Measurements from ENCODE around the gene NDUFB4.

The NDUFB4 gene

GRCh38 chr3:120596116-120596852 lies at the start of gene NDUFB4:
NDUFB4 (plus strand) TSS chr3:120596336; CDS start chr3:120596360, 24 bp downstream.
- peak within 1 kb of the TSS; percentile 80 for H3K27ac ChIP-seq
- DNase-seq (ENCODE audit: low spot score): peak; percentile 98
- POLR2A ChIA-PET (ENCODE audit: low non-redundant PET): interaction anchor here (0.6 to 1.0 kb wide), 2 partner anchors 38 to 197 kb away, joined by 3 to 5 read pairs; no protein-coding TSS in a partner anchor
- CTCF ChIA-PET: interaction anchor here (1.1 to 1.2 kb wide), 2 partner anchors 35 to 37 kb away, joined by 3 to 4 read pairs; no protein-coding TSS in a partner anchor
- TF ChIP-seq, protein P1, sequence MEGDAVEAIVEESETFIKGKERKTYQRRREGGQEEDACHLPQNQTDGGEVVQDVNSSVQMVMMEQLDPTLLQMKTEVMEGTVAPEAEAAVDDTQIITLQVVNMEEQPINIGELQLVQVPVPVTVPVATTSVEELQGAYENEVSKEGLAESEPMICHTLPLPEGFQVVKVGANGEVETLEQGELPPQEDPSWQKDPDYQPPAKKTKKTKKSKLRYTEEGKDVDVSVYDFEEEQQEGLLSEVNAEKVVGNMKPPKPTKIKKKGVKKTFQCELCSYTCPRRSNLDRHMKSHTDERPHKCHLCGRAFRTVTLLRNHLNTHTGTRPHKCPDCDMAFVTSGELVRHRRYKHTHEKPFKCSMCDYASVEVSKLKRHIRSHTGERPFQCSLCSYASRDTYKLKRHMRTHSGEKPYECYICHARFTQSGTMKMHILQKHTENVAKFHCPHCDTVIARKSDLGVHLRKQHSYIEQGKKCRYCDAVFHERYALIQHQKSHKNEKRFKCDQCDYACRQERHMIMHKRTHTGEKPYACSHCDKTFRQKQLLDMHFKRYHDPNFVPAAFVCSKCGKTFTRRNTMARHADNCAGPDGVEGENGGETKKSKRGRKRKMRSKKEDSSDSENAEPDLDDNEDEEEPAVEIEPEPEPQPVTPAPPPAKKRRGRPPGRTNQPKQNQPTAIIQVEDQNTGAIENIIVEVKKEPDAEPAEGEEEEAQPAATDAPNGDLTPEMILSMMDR (conservative IDR thresholded peaks at IDR 0.05; ENCODE audit: low read depth): no peak

GRCh38 chr3:120550546-120550945 lies 45.6 kb upstream of the NDUFB4 start:
- CTCF ChIA-PET: interaction anchor here (0.9 to 1.0 kb wide), 2 partner anchors 8 to 131 kb away, joined by 3 read pairs; no protein-coding TSS in a partner anchor
- TF ChIP-seq, protein P1 (conservative IDR thresholded peaks at IDR 0.05; ENCODE audit: low read depth): no peak
- no peak overlapping the region for H3K27ac ChIP-seq
- POLR2A ChIA-PET (ENCODE audit: low non-redundant PET): no interaction called here
- no peak for DNase-seq (ENCODE audit: low spot score)

DNA sequence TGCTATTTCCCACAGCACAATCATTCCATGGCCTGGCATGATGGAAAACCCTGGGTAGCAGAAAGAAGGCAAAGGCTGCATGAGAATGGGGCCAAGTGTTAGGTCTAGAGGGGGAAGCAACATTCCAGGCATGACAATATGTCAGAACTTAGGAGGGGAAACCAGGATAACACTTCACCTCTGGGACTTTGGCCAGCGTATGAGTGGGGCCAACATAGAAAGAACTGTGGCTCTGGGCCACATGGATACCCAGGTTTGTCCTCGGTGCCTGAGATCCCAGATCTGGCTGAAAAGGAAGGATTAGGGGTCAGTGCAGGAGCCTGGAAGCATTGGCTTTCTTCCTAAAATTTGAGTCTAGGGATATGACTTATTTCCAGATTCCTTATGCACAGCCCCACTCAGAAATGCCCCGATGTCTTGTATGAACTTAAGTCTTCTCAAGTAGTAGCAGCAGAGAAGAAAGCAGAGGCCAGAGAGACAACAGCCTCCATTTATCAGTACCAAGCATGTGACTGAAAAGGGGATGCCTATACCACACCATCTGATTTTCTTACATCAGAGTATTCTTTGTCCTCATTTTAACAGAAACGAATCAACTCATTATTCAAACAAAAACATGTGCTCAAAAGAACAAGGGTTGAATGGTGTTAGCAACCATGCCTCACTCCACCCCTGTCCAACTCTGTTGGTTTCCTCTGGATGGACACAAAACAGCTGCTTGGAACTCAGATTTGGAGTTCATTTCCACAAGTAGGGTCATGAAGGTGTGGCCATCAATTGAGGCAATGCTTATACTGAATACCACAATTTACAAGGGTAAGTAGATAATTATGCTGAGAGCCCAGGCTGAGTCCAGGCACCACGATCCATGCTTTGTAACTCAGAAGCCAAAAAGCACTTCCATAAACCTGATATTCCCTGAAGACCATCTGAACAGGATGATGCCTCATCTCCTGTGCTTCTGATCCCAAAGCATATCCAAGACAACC lies 43.7 kb upstream of the NDUFB4 start:
- ChIA-PET CTCF (interaction anchor here (0.5 kb wide), 1 partner anchor 531 kb away, joined by 7 read pairs; no protein-coding TSS in a partner anchor), POLR2A (ENCODE audit: low non-redundant PET) (no interaction called here)
- TF ChIP-seq, protein P1 (conservative IDR thresholded peaks at IDR 0.05; ENCODE audit: low read depth): no peak
- H3K27ac ChIP-seq: no peak overlapping the region
- no peak for DNase-seq (ENCODE audit: low spot score)

DNA sequence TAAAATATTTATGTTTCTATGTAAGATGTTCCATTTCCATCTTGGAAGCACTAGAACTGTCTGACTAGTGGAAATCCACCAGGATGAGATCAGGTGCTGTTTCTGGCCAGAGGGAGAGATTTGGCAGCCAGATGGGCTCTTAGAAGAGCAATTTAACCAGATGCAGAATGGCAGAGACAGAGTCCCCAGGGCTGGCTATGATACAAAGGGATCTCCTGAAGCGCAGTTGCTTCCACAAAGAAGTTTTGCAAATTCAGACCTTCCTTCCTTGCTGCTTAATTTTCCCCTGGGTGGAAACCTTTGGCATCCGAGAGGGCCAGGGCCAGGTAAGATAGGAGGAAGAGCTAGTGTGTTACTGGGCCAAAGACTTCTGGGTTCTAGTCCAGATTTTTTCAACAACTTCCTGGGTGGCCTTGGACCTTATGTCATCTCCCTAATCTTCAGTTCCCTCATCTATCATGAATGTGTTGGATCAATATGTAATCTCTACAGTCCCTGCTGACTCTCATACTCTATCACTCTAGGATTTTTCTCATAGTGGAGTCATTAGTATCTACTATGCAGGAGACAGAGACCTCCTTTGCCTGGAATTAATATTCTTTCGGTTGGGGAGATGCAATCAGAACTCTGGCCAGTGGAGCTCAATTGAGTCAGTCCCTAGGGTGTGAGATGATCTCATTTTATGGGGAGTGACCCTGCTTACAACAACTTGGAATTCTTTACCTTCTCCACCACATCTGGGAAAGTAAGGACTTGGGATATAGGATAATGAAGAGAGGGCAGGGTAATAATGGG lies 41.1 kb upstream of the NDUFB4 start:
- TF ChIP-seq, protein P1 (conservative IDR thresholded peaks at IDR 0.05; ENCODE audit: low read depth): no peak
- POLR2A ChIA-PET (ENCODE audit: low non-redundant PET): no interaction called here
- CTCF ChIA-PET: no interaction called here
- no peak for DNase-seq (ENCODE audit: low spot score)
- no peak overlapping the region for H3K27ac ChIP-seq

DNA sequence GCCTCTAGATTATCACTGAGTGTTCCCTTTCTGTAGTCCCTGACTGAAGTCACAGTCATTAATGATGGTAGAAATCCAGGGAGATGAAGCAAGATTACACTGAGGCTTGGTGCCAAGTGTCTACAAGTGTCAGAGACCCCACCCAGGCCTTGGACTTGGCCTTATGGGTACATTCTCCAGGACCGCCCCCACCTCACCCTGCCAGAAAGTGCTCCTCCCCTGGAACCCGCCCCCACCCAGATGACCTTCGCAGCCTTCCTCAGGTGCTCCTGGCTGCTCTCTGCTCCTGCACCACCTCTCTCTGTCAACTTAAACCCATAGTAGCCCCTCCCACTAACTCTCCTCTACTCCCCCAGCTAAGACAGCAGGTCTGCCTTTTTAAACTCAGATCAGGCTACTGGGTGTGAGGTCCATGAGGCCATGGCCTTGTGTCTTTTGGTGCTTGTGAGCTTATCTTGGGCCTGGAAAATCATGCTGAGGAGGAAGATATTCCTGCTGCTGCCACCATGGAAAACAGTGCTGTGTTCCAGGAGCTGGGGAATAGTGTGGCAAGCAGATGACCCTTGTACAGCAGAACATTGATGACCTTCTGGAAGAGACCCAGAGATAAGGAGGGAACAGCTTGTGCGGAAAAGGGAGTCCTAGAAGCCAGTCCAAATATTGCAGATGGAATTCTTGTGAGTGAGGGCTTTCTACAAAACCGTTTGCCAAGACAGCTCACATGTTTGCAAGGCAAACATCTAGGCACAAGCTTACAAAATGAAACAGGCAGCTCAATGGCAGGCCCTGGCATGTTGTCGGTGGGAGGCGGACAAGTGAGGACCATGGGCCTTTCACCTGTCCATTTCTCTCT lies 40.3 kb upstream of the NDUFB4 start:
- CTCF ChIA-PET: interaction anchor here (1.7 kb wide), 1 partner anchor 137 kb away, joined by 9 read pairs; no protein-coding TSS in a partner anchor
- POLR2A ChIA-PET (ENCODE audit: low non-redundant PET): no interaction called here
- no peak overlapping the region for H3K27ac ChIP-seq
- no peak for DNase-seq (ENCODE audit: low spot score)
- TF ChIP-seq, protein P1 (conservative IDR thresholded peaks at IDR 0.05; ENCODE audit: low read depth): no peak

Data from RWPE1 (cell line).